ENCODE measurements around the gene HOXB4. TPM values are rescaled to one million over a fixed set of nuclear protein-coding genes. Genes with fewer than 3 reads are reported as not detected.
"Not testable (repeated sequence)": the region's sequence is repeated elsewhere in the genome, so short reads cannot be mapped to it uniquely, and the experiment has no call there.

The HOXB4 gene
- total RNA-seq, 1 donor from 2014 or later: 0.90 TPM

- no peak for DNase-seq (ENCODE audit: low read depth in 2 of 2)
These were observed 28.9 kb downstream of the HOXB4 start for GRCh38 chr17:48549281-48549630.

DNA sequence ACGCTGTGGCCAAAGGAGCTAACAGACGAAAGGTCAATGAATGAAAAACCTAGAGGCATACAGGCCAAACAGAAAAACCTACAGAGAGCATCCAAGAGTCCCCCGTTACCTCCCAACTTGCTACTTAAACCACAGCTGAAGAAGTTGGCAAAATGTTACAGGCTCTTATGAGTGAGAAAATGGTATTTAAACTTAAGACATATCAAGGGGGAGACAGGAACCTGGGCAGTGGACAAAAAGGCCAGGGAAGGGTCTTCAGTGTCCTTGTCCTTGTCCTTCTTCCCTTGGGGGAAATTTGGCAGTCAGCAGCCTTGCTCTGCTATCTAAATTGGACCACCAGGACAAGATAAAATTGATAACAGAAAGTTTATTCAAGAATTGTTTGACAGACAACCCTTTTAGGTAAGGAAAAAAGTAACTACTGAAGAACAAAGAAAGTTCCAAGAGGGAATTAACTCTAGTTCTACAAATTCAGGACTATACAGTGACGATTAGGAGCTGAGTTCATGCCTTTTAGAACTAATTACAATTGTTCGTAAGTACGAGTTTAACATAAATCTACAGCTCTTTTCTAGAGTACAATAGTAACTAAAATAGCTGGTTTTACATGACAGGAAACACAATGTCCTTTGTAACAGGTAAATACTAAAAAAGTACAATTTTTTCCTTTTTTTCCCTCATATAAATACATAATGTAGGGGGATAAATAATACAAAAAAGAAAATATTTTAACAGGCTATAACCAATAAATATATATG is 29.4 kb downstream of the HOXB4 start:
- DNase-seq (ENCODE audit: low read depth in 2 of 2): no peak

GRCh38 chr17:48547808-48548522 is 30.2 kb downstream of the HOXB4 start:
- DNase-seq (ENCODE audit: low read depth in 2 of 2): no peak

GRCh38 chr17:48546924-48547807 is 31.0 kb downstream of the HOXB4 start:
- no peak for DNase-seq (ENCODE audit: low read depth in 2 of 2)

DNA sequence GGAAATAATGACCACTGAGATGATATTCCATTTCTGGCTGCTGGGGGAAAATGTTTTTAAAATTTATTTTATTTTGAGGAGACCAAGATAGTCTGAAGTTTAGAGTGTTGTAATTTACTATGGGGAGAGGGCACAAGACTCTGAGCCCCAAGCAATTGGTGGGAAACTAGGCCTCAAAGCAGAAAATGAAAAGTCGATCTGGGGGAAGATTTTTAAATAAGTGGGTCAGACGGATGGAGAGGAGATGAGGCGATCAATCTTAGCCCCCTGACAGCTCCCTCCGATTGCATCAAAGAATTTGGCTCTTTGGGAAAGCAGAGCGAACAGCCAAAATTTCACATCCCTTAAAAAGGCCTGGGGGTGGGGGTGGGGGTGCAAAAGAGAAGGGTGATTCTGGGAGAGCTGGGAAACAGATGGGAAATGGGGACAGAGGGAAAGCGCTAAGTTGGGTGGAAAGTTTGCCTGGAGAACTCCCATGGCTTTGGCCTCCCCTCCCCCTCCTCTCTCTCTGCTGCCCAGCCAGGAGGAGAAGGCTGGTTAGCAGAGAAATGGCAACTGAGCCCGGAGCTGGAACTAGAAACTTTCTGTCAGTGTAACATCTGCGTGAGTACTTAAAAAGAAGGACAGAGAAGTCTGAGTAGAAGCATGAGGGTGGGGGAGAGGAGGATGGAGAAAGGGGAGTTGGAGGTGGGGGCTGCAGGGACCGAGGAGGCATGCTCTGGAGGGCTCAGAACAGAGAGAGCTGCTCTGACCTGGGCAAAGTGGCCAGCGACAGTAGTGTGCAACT is 31.8 kb downstream of the HOXB4 start:
- DNase-seq (ENCODE audit: low read depth in 2 of 2): no peak

DNA sequence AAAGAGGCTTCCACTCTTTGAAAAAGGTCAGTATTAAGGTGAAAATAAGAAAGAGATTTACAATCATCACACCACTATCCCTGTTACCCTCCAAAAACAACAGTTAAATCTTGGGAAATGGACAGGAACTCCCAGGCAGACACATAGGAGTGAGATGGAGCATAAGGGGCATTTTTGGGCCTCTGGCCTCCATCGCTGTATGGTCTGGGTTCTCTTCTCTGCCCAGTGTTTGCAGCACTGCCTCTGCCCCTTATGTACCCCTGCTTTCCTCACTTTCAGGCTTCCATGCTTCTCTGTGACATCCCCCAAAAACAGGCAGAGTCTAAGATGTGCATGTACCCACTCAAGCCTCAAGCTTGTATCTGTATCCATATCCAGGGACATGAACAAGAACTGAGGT is 32.6 kb downstream of the HOXB4 start:
- DNase-seq (ENCODE audit: low read depth in 2 of 2): no peak

- peak in 1 of 2 donors; percentile 56 for DNase-seq (ENCODE audit: low read depth in 2 of 2)
These were observed 33.2 kb downstream of the HOXB4 start, which contains the start of gene HOXB2 for GRCh38 chr17:48545022-48545375. Gene HOXB2 (minus strand): TSS chr17:48545109. CDS start chr17:48544911, 198 bp downstream.

- DNase-seq (ENCODE audit: low read depth in 2 of 2): peak in 1 of 2 donors; percentile 74
These were observed 33.7 kb downstream of the HOXB4 start for GRCh38 chr17:48544349-48545021.

DNA sequence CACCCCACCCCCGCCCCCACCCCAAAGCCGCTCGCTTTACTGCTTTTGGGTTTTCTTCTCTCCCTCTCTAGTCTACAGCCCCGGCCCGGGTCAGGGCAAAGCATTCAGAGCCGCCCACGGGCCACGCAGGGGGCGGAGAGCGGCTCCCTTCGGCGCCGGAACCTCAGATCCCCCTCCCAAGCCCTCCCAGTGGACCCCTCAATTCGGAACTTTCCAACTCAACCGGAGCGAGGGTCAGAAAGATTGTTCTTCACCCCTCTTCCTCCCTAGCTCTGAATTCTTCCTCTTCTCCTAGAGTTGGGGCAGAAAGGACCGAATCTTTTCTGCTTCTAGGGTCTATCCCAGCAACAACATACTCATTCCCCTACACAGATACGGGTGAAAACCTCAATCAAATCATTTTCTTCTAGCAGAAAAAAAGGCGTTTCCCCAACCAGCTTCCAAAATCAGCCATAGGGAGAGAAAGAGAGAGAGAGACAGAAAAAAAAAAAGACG is 34.2 kb downstream of the HOXB4 start:
- DNase-seq (ENCODE audit: low read depth in 2 of 2): peak in 1 of 2 donors; percentile 11

- peak in 1 of 2 donors; percentile 61 for DNase-seq (ENCODE audit: low read depth in 2 of 2)
These were observed 34.9 kb downstream of the HOXB4 start for GRCh38 chr17:48543107-48543853.

DNA sequence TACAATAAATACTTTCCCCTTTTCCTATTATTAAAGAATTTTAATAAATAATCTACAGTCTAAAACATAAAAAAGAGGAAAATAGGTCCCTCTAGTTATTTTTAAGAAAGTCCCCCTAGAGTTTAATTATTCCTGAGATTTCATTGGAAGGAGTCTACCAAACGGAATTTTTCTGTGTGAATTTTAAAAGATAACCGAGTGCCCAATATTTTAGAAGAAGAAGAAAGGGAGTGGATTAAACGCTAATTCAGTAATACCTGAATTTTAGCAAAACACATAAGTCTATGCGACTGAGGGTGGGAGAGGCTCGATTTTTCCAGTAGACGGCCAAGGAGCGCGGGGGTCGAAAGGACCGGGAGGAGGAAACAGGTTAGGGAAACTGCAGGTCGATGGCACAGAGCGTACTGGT is 35.4 kb downstream of the HOXB4 start:
- no peak for DNase-seq (ENCODE audit: low read depth in 2 of 2)

GRCh38 chr17:48542114-48542656 is 36.0 kb downstream of the HOXB4 start:
- DNase-seq (ENCODE audit: low read depth in 2 of 2): peak in 1 of 2 donors; percentile 21

DNA sequence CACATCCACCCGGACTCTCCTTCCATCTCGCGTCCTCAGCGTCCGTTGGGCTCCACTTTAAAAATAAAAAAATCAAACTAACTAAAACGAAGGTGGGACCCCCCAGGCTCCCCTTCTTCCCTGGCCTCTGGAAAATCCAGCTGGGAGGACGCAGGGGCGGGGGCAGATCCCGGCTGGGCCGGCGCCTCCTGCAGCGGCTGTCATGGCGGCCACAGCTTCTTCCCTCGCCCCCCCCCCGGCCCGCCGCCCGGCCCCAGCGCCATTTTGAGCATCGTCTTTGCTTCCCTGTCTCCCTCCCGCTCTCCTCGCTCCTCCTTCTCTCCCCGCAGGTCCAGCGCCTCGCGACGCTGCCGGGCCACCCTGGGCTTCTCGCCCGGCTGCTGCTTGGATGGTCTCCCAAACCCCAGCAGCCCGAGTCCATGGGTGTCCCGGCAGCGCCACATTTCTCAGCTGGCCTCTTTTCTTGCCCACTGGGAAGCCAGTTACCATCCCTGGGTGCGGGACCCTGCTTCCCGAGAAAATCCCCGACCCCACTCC is 36.5 kb downstream of the HOXB4 start:
- DNase-seq (ENCODE audit: low read depth in 2 of 2): peak in 1 of 2 donors; percentile 27

- no peak for DNase-seq (ENCODE audit: low read depth in 2 of 2)
These were observed 37.0 kb downstream of the HOXB4 start for GRCh38 chr17:48541036-48541576.

DNA sequence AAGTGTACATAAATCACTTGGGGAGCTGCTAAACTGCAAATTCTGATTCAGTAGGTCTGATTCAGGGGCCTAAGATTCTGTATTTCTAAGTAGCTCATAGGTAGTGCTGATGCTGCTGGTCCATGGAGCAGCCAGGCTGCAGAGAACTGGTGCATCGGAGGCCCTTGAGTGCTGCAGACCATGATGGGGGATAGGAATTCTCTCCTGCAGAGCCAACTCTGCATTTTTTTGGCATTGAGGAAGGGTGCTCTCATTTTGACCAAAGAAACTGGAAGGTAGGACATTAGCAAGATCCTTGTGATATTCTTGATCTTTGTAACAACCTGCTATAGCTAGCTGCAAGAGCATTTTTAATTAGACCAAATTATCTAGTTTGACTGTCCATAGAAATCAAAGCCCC is 37.9 kb downstream of the HOXB4 start:
- no peak for DNase-seq (ENCODE audit: low read depth in 2 of 2)

GRCh38 chr17:48539177-48539576 is 39.0 kb downstream of the HOXB4 start:
- DNase-seq (ENCODE audit: low read depth in 2 of 2): no peak

DNA sequence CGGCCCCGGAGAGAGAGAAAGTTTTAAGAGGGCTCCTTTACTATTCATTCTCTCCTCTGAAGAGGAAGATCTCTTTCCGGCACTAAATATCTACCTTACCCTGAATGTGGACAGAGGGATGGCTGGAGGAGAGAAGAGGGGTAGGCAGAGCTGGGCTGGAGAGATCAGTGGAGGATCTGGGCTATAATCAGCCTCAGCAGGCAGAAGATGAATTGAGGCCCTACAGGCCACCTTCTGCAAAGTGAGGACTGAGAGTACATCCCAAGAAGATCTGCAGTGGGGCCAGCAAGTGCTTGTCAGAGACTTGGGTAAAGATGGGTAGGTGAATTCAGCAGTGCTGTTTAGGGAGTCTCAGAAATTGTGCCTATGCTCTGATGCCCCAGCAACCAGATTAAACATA is 40.8 kb downstream of the HOXB4 start:
- DNase-seq (ENCODE audit: low read depth in 2 of 2): no peak

- not testable (repeated sequence) for DNase-seq (ENCODE audit: low read depth in 2 of 2)
These were observed 42.2 kb downstream of the HOXB4 start for GRCh38 chr17:48535793-48536559.
